SKM-1 treated with dmso at 0.1 percent for 144 hours (cell line): ENCODE results near the gene STKLD1.
"Not testable (repeated sequence)": the region's sequence is repeated elsewhere in the genome, so short reads cannot be mapped to it uniquely, and the experiment has no call there.

Experiments used
- DNase-seq: peaks from one replicate; lab custom pipeline; 2025; ENCODE audit not compliant: unreplicated experiment; lab: John Stamatoyannopoulos, UW

Gene STKLD1

DNA sequence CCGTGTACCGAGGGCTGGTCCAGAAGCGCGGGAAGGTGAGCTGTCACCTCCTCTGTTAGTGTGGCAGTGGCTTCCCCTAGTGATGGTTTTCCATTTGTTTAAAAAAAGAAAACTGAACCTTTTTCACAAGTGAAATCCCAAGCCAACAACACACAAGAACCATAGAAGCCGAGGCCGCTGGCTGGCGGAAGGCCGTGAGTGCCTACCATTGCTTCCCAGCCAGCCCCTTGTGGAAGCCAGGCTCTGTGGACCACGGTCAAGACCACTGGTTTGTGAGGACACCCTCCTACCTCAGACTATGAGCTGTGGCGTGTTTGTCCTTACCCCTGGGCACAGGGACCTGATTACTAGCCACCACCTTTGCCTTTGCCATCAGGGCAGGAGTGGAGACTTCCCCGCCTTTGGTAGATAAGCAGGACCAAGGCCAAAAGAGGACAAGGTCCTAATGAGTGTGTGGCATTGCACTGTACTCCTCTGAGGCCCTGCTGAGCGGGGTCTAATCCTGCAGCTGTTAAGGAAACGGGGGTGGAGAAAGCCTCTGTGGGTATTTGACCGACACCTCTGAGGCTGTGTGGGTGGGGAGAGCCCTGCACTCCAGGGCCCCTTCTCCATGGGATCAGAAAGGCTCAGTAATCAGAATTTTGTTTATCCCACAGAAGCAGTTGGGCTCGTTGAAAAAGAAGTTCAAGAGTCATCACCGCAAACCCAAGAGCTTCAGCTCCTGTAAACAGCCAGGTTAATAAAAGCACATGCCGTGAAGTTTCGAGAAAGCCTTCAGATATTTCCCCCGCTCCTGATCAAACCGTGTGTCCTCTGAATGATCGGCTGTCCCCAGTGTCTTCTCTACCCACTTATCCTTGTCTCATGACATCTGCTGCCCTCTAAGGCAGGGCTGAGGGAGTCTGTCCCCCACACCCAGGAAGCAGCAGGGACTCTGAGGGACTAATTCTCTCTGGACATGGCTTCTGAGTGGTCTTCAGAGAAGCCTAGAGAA is 15.5 kb upstream of the STKLD1 start:
- no peak for DNase-seq

DNA sequence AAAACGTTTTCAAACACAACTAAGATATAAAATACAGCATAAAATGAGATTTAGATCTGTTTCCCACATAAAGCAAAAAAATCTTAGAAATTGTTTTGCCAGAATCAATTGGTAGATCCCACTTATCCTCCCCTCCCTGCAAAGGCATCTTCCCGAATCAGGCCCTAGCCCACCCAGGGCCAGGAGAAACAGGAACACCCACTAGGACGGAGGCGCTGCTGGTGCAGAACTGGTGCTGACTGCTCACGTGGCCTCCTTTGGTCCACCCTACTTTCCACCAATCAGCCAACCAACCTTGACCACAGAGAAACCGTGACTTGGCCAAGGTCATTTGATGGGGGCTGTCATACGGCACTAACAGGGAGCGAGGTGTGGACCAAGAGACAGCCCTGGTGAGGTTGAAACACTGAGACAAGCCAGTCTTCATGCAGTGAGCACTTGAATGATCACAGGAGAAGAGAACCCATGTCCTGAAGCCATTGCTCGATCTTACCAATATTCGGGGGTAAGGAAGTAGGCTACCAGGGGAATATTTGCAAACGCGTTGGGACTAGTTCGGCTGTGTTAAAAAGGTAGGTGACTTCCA is 14.6 kb upstream of the STKLD1 start:
- no peak for DNase-seq

DNA sequence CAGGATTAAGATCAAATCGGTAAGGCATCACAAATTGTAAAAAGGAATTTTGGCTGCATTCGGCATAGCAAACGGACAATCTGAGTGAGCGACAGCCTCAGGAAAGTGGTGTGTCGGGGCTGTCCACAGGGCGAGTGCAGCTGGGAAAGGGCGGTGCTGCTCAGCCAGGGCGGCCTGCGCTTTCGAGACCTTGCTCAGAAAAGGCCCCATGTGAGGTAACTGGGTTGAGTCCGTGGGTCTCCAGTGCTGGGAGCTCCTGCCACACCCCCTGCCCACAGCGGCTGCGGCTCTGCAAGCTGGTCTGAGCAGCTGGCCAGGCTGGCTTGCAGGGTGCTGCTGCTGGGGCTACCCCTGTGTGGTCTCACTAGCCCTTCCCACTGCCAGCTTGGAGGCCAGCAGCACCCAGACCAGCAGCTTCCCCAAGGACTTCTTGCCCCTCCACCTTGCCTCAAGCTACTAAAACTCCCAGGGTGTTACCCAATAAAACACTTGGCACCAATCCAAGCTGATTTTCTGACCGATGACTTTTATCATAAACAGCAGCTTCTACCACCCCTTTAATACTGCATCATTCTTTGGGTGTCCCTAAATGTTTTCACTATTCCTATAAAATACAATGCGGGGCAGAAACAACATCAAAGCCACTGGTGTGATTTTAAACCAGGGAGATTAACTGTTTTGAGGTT is 13.7 kb upstream of the STKLD1 start:
- no peak for DNase-seq

DNA sequence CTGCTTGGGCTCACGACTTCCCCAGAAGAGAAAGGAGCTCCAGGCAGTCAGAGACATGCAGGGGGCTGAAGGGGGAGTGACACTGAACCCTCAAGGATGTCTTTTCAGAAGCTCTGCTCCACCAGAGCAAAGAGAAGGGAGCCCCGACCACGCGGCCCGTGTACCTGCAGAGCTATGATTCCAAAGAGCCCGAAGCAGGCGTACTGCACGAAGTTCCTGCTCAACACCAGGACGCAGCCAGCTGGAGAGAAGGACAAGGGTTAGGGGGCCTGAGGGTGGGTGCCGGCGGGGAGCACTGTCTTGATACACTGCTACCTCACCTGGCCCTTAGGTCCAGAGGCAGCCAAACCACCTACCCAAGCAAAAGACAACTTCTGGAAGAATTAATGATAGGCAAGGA is 9.7 kb upstream of the STKLD1 start:
- no peak for DNase-seq

DNA sequence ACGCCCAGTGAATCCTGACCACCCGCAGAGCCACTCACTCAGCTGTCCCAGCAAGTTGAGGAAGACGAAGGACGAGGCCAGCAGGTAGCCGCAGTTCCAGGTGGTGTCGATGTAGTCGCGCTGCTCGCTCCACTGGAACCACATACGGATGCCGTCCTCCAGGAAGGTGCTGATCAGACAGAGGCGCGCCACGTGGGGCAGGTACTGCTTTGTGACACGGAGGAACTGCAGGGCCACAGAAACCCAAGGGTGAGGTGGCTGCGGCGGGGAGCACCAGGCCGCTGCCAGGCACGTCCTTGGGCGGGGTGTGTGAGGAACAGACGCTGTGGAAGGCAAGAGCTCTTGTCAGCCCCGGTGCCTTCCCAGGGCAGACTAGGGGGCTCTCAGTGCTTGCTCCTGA is 8.9 kb upstream of the STKLD1 start:
- DNase-seq = no peak

DNA sequence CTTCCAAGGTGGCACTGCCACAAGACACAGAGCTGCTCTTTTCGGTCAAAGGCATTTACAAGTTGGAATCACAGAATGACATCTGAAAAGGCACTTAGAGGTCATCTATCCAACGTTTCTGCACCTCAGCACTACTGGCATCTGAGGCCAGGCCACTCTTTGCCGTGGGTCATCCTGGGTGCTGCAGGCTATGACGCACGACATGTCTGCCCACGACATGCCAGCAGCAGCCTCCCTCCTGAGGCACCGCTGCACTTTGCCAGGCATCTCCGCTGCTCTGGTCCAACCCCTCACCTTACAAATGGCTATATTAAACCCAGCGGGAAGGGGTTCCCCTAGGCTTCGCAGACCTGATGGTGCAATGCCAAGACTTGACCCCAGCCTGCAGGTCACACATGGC is 8.4 kb upstream of the STKLD1 start:
- DNase-seq = no peak

DNA sequence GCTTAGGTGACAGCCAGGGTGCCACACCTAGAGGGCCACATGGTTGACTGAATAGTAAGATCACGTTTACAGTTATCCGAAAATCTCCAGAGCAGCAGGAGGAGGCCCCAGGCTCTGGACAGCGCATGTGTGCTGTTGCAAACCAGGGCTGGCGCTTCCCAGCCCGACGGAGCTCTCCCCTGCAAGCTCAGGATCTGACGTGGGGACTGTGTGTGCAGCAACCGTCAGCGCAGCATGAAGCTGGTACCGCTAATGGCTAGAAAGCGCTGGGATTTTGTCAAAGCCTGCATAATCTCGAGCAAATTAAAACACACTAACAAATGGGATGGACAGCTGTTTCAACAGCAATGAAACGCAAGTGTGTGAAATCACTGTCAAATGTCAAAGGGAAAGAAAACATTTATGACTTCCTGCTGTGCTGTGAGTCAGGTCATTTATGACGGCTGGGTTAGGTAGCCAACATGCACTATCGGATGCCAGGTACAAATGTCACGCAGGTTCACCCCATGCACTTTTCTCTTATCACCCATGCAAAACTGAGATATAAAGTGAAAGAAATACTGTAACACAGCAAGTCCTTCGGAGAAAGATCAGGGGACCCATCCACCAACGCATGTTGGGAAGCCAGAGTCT is 7.8 kb upstream of the STKLD1 start:
- no peak for DNase-seq

DNA sequence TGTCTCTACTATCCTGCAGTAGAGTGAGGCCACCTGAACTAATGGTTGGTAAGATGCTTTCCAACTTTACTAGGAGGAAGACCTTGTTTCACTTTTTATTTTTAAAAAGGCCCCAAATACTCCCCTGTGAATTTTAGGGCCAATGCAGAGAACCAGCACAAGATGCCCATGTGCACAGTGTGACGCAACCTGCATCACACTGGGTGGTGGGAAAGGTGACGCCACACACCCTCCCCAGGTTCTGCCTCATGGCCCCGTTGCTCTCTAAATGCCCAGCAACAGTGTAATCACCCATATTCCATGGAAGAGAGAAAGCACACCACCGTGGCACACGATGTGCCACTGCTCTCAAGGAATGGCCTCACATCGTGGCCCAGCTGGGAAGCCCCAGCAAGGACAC is 6.7 kb upstream of the STKLD1 start:
- DNase-seq = no peak

DNA sequence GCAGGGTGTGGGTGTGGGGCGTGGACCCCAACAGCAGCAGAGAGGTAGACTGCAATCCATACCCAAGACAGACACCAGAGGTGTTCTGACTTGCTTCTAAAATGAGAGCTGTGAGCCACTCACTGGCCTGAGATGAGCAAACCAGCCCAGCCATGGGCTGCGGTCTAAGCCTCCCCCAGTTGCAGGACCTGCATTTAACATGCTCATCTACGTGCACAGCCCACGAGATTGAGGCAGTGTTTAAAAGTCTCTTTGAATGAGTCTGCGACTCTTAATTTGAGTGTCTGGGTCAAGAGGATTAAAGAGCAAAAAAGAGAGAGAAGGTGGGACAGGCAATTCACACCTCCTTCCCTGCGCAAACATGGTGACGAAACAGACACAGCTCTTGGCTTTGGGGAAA is 6.2 kb upstream of the STKLD1 start:
- no peak for DNase-seq

DNA sequence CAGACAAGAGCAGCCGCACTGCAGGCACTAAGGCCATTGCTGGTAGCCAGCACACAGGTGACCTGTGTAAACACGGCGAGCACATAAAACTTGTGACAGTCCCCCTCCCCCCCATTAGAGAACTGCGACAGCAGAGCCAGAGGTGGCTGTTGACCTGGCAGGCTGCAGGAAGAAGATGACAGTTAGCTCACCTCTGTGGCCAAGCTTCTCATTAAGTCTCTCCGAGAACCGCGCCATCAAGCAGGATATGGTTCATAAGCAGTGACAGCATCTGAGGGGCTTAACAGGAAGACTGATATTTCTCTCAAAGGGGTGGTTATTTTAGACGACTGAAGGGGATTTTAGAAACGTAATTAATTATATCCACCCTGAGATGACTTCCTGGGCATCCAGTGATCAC is 5.5 kb upstream of the STKLD1 start:
- DNase-seq = no peak

DNA sequence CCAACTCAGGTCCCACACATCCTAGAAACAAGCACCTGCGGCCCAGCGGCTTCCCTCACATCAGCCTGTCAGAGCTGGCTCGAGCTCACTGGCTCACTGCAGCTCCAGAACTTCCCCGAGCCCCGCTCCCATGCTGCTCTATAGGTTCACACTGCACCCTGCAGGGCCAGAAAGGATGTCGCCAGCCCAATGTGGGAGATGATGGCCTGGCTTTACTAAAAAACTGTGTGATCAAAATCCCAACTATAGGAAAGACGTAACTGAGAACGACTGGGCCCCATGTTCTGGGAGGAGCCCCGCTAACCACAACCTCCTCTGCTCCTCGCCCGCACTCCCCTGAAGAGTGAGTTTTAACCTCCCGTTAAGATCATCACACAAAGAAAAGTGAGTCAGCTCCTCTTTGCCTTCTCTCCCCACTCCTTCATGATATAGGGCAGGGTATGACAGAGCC is 4.9 kb upstream of the STKLD1 start:
- DNase-seq = no peak

DNA sequence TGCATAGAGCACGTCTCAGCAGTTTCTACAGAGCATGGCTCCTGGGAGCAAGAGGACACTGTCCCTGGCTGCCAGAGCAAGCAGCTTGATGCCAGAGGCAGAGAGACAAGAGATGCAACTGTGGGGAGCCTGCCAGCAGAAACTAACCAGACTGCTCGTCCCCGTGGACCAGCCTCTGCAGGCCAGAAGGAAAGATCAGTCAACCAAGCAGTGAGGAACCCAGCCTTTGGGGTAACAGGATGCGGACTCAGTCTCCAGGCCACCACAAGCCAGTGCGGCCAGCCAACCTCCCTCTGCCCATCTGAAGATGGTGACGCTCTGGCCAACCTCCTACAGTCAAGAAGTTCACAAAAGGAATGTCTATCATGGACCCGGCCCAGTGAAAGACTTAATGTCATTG is 4.0 kb upstream of the STKLD1 start:
- DNase-seq = no peak

DNA sequence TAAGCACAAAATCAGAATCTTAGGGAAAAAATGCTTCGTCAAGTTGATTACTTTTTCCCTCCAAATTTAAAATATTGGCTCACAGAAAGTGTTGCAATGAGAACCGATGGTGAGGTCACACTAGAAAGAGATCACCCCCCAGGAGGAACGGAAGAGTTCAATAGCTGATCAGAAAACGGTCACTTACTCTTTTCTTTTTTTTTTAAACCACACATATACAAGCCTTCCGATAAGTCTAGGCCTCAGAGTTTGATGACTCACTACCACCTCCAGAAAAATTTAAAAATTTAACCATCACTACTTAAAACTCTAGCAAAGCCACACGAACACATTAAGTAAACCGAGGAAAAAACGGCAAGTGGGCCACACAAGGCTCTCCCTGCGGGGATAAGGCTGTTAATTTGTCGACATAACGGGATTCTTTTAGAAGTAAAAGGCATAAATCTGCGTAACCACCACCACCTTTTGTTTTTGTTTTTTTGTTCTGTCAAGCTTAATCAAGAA is 1.5 kb upstream of the STKLD1 start:
- peak; percentile 50 for DNase-seq

DNA sequence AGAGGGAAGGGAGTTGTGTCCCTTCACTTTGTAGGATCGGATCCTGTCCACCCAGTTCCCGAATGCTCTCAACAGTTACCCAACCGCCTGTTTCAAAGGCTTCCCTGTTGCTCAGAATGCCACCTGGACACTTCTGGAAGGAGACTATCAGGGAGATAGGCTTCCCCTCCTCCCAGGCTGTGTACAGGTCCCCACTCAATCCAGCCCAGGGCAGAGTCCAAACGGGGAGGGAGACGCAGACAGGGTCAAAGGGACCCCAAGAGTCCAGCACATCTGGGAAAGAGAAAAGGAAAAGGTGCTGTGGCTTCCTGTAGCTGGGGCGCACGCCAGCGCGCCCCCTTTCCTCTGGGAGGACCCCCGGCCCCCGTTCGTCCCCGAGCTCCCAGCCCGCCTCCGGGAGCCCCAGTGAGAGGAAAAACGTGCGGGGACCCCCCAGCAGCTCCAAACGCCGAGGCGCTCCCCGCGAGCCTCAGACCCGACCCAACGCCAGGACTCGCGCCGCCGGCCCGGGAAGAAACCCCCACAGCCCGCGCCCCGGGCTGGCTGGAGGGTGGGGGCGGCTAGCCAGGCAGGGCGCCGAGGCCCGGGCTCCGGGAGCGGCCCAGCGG is 946 bp upstream of the STKLD1 start:
- no peak for DNase-seq

DNA sequence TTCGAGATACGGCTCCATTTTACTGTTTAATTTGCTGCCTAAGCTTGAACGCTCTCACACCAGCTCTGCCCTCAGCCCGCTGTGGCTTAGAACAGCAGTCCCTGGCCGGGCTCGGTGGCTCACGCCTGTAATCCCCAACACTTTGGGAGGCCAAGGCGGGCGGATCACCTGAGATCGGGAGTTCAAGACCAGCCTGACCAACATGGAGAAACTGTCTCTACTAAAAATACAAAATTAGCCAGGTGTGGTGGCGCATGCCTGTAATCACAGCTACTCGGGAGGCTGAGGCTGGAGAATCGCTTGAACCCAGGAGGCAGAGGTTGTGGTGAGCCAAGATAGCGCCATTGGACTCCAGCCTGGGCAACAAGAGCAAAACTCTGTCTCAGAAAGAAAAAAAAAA is 1.1 kb downstream of the STKLD1 start:
- DNase-seq = not testable (repeated sequence)

DNA sequence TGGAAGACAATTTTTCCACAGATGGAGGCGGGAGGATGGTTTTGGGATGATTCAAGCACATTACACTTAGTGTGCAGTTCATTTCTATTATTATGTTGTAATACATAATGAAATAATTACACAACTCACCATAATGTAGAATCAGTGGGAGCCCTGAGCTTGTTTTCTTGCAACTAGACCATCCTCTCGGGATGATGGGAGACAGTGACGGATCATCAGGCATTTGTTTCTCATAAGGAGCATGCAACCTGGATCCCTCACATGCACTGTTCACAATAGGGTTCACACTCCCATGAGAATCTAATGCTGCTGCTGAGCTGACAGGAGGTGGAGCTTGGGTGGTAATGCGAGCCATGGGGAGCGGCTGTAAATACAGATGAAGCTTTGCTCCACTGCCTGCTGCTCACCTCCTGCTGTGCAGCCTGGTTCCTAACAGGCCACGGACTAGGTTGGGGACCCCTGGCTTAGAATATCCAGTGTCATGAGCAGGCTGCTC is 1.6 kb downstream of the STKLD1 start:
- no peak for DNase-seq

DNA sequence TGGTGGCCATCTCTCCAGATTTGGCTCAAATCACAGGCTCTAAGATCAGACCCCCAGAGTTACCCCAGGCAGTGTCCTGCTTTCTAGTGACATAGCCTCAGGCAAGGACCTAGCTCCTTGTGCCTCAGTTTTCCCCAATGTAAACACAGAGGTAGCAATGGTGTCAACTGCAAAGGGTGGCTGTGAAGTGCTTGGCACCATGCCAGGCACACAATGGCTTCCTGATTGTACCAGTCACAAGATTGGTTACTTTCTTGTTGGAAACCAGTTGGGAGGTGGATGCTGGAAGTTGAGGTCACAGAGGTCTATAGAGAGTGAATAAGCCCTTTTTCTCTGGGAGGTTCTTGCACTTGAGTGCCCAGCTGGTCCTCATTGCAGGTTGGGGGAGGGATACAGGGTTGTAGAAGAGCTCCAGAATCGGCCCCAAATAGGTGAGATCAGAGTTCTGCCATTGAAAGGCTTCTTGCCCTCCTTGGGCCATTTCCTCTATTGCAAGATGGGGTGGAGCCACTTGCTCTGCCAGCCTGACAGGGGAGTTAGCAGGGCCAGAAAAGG is 2.3 kb downstream of the STKLD1 start:
- no peak for DNase-seq

DNA sequence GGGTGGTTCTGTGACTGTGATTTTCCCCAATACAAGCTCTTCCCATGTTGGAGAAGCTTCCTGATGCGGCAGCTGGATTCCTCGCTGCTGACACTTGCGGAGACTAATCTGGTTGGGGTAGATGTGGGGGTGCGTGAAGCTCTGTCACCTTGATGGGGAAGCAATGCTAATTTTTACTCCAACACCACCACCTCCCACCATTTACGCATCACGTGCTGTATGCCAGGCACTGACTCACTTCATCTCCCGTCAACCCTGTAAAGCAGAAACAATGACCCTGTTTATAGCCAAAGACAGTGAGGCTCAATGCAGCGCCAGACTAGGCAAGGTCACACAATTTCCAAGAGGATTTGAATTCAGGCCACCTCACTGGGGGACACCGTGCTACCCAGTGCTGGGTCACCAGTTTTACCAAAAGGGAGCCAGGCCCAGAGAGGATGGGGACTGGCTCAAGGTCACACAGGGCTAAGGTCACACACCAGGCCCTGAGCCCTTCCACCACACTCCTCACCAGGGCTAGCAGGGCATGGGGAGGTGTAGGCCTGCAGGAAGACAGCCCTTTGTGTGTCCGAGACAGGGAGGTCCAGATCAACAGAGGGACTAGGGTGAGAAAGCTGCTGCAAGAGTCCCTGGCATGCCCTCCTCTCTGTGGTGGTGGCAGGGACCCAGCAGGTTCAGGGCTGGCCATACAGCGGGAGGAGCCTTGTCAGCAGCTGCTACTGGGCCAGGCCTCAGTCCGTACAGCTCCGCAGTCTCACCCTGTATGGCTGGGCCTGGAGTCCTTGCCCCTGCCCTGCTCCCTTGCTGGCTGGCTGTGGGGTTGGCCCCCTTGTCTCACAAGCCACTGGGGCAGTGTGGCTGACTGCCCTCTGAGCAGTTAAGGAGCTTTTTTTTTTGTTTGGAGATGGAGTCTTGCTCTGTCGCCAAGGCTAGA is 3.3 kb downstream of the STKLD1 start:
- DNase-seq = no peak

DNA sequence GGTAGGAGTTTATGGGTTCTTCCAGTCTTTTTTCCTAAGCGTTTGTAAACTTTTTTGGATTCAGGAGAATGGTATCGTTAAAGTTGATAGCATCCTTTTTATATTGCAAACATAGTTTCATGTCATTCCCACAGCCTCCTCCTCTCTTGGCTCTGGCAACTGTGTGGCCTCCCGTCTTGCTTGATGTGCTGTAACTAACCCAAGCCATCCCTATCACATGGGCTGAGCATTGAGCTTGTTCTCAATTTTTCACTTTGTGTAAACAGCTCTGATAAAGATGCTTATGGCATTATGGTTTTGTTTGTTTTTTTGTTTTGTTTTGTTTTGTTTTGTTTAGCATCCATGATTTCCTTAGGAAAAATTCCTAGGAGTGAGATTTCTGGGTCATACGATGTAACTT is 4.6 kb downstream of the STKLD1 start:
- no peak for DNase-seq
